Measurements from ENCODE around the gene COX6B1.

- TF ChIP-seq CTCF (IDR thresholded peaks at IDR 0.05) (no peak), POLR2A (IDR thresholded peaks at IDR 0.05) (no peak)
Measured at GRCh38 chr19:35644987-35645679, 3.0 kb upstream of the COX6B1 start.

Data from breast epithelium (tissue), 3 donors.